HepG2 (cell line): ENCODE results near the gene GALR2. TPM values are rescaled to one million over a fixed set of nuclear protein-coding genes. Genes with fewer than 3 reads are reported as not detected.

ENCODE experiments used
- ATAC-seq: fragments of 200-7000 bp; cut with Tn5 transposase; 3 replicates; pipeline ENCODE4 v1.9.1; 2020; ENCODE audit warnings: mild to moderate bottlenecking, moderate library complexity
- BruUV-seq: library from RNA; stranded (reverse); fragments of 400-500 nt; replicated peaks from 2 replicates; lab custom pipeline; 2021; lab: Mats Ljungman, UMichigan
- CTCF ChIA-PET: fragments of 300-600 bp; formaldehyde crosslinking; extraction: SDS; loops from one replicate; lab custom pipeline; 2021; ENCODE audit warnings: low total read pairs, inconsistent platforms, low intra/inter-chr PET ratio; lab: Yijun Ruan, JAX
- POLR2A ChIA-PET: fragments of 350-600 bp; sonication (Branson Sonifier 250); formaldehyde crosslinking; loops from one replicate; lab custom pipeline; 2020; ENCODE audit warnings: antibody characterized with exemption, inconsistent platforms; lab: Yijun Ruan, JAX
- DNase-seq: peaks from one replicate; pipeline ENCODE4 v3.0.0-alpha.2; 2015; ENCODE audit warnings: low spot score
- FAIRE-seq: peaks from 3 replicates; lab custom pipeline; 2011; peaks lifted over from hg19 to GRCh38; lab: Jason Lieb, UNC
- H2AFZ ChIP-seq: one replicate; pipeline ENCODE4 v1.6.1; 2011; ENCODE audit warnings: low read length, inconsistent platforms
- H3K27ac ChIP-seq: fragments of 300-600 bp; 3 replicates; pipeline ENCODE4 v1.8.0; 2011; ENCODE audit warnings: mixed run types, mild to moderate bottlenecking, mixed read lengths, low read length, inconsistent platforms; ENCODE audit not compliant: insufficient read depth; ENCODE audit errors: extremely low read length
- H3K27me3 ChIP-seq, 2 experiments: fragments of 200-600 bp in 1 of 2; 2 replicates in 1 of 2; 3 replicates in 1 of 2; pipeline versions ENCODE4 v1.6.0 to v1.8.0; 2011; ENCODE audit warnings: low read length in 2 of 2, mild to moderate bottlenecking in 2 of 2, moderate library complexity in 2 of 2, inconsistent platforms in 1 of 2; ENCODE audit not compliant: insufficient read depth in 2 of 2, control insufficient read depth in 1 of 2
- H3K36me3 ChIP-seq, 2 experiments: fragments of 200-600 bp in 1 of 2; replicated peaks in 1 of 2; 2 replicates in 1 of 2; 3 replicates in 1 of 2; pipeline versions ENCODE4 v1.5.1 to v1.8.0; 2011; ENCODE audit warnings: low read length in 2 of 2, inconsistent platforms in 1 of 2; ENCODE audit not compliant: insufficient read depth in 2 of 2, control insufficient read depth in 1 of 2
- H3K4me1 ChIP-seq: 2 replicates; pipeline ENCODE4 v1.5.1; 2012; ENCODE audit warnings: low read length, inconsistent platforms; ENCODE audit not compliant: insufficient read depth
- H3K4me2 ChIP-seq: 2 replicates; pipeline ENCODE4 v1.6.0; 2011; ENCODE audit warnings: low read depth, low read length, inconsistent platforms
- H3K4me3 ChIP-seq, 3 experiments: fragments of 200-600 bp in 1 of 3; sonication (generic), shearing (Covaris generic) in 1 of 3; replicated peaks in 1 of 3; 2 replicates each; pipeline ENCODE4 v1.5.1; 2011 to 2016; ENCODE audit warnings: low read length in 3 of 3, inconsistent platforms in 2 of 3, low read depth in 2 of 3, mild to moderate bottlenecking in 2 of 3, control low read depth in 1 of 3, mixed read lengths in 1 of 3; ENCODE audit not compliant: insufficient read depth in 1 of 3
- H3K79me2 ChIP-seq: one replicate; pipeline ENCODE4 v1.6.1; 2011; ENCODE audit warnings: low read length, inconsistent platforms; ENCODE audit not compliant: insufficient read depth
- H3K9ac ChIP-seq: 2 replicates; pipeline ENCODE4 v1.6.0; 2011; ENCODE audit warnings: mild to moderate bottlenecking, low read depth, low read length, inconsistent platforms; ENCODE audit not compliant: insufficient read depth
- H3K9me3 ChIP-seq: 2 replicates; pipeline ENCODE4 v1.5.1; 2012; ENCODE audit warnings: mild to moderate bottlenecking, low read length
- H4K20me1 ChIP-seq: 2 replicates; pipeline ENCODE4 v1.6.0; 2011; ENCODE audit warnings: inconsistent platforms, mild to moderate bottlenecking, low read length, moderate library complexity; ENCODE audit not compliant: insufficient read depth
- CCAR2 ChIP-seq: fragments of 200-400 bp; formaldehyde crosslinking; optimal IDR thresholded peaks from 2 replicates; pipeline ENCODE3; 2018; ENCODE audit warnings: low read depth, mild to moderate bottlenecking, low read length, moderate library complexity
- CTCF ChIP-seq: sonication (generic); formaldehyde crosslinking; IDR thresholded peaks from 2 replicates; pipeline ENCODE4 v1.5.0; 2020; ENCODE audit warnings: mild to moderate bottlenecking, missing genetic modification reagents, moderate library complexity
- PLRG1 ChIP-seq: fragments of 450-650 bp; conservative IDR thresholded peaks from 2 replicates; pipeline ENCODE4 v1.6.1; 2016
- STAG1 ChIP-seq: sonication (generic); formaldehyde crosslinking; IDR thresholded peaks from 2 replicates; pipeline ENCODE4 v1.4.0; 2020; ENCODE audit warnings: missing genetic modification reagents
- ZNF441 ChIP-seq: sonication (generic); formaldehyde crosslinking; IDR thresholded peaks from 2 replicates; pipeline ENCODE4 v1.7.0; 2021; ENCODE audit warnings: missing genetic modification reagents, borderline replicate concordance
- WGBS: methylation state at CpG from one replicate; pipeline ENCODE4 v1.1.6; 2017; ENCODE audit warnings: low lambda C conversion rate; 5-methylcytosine and 5-hydroxymethylcytosine counted together
- in situ Hi-C: cut with HindIII; loops from 2 replicates; pipeline ENCODE4 v1.10.0; 2017; ENCODE audit warnings: low pct_unique_long_range_greater_than_20kb; ENCODE audit not compliant: extremely low pct_ligation_motif_present
- intact Hi-C: fragments of 100-400 bp; cut with micrococcal nuclease; formaldehyde crosslinking; loops from one replicate; pipeline ENCODE4 v1.10.0; 2022; ENCODE audit not compliant: unreplicated experiment
- polyA plus RNA-seq, 8 experiments: library from polyadenylated mRNA; depleted of rRNA in 3 of 8; stranded (reverse) in 7 of 8; unstranded in 1 of 8; fragments of >200 nt; fragmentation: Illumina TruSeq in 4 of 8; extraction: Trizol in 4 of 8; gene quantifications; 2 replicates each; pipeline versions ENCODE4 v1.2.1 to v1.2.3, GENCODE V29; 2011 to 2016; ENCODE audit warnings: low read depth in 4 of 8, missing spikeins in 1 of 8, mixed read lengths in 1 of 8; ENCODE audit not compliant: insufficient read depth in 1 of 8
- total RNA-seq, 5 experiments: library from RNA; depleted of rRNA; stranded (reverse); fragments of >200 nt; fragmentation: Illumina TruSeq; extraction: Trizol; gene quantifications; 2 replicates each; pipeline ENCODE4 v1.2.3, GENCODE V29; 2016; ENCODE audit warnings: low read depth in 1 of 5

The GALR2 gene
- total and polyA plus RNA-seq, 2 of the 13 experiments (the other 11 are each of a cell fraction or from before 2014, with no cell fraction given), result 0.48 to 0.58 TPM

GRCh38 chr17:76054112-76054476, 20.5 kb upstream of the GALR2 start:
- ATAC-seq (no peak), FAIRE-seq (no peak), DNase-seq (no peak)
- Histone ChIP-seq H2AFZ (no peak overlapping the region), H3K9me3 (no peaks in the 10 kb centered on the region), H3K9ac (no peak overlapping the region), H3K36me3 (peaks cover 39 to 87% of the 10 kb centered on the region in 2 experiments), H3K79me2 (no peaks in the 10 kb centered on the region), H3K4me2 (no peak overlapping the region), H3K27ac (no peak overlapping the region), H3K4me3 (no peak overlapping the region), H3K27me3 (no peaks in the 10 kb centered on the region), H4K20me1 (no peaks in the 10 kb centered on the region; the same call in 1 of the 2 replicates), H3K4me1 (no peaks in the 10 kb centered on the region)
- BruUV-seq, result no TSS peak
- intact Hi-C loops, result no loop called here
- ChIA-PET POLR2A (no interaction called here), CTCF (no interaction called here)
- in situ Hi-C loops, result no loop called here
- 100% methylated on average over 4 of the region's 4 CpGs for WGBS
- TF ChIP-seq CCAR2 (no peak), PLRG1 (no peak)

- Histone ChIP-seq H3K4me3 (no peak overlapping the region), H2AFZ (no peak overlapping the region), H4K20me1 (no peaks in the 10 kb centered on the region; the same call in 1 of the 2 replicates), H3K27ac (no peak overlapping the region), H3K9ac (no peak overlapping the region), H3K4me1 (no peaks in the 10 kb centered on the region), H3K27me3 (no peaks in the 10 kb centered on the region), H3K4me2 (no peak overlapping the region), H3K9me3 (no peaks in the 10 kb centered on the region), H3K79me2 (no peaks in the 10 kb centered on the region), H3K36me3 (peaks cover 39 to 86% of the 10 kb centered on the region in 2 experiments)
- in situ Hi-C loops, result no loop called here
- ChIA-PET POLR2A (no interaction called here), CTCF (interaction anchor here (1.8 kb wide), 1 partner anchor 42 kb away, joined by 7 read pairs; no protein-coding TSS in a partner anchor)
- no peak for DNase-seq
- intact Hi-C loops, result loop anchor here (2.0 kb wide), 1 partner anchor 42 kb away; no protein-coding TSS in a partner anchor
- peak; percentile 33; the same call in 1 of the 2 replicates for TF ChIP-seq STAG1 (CRISPR knock-in tag)
- TF ChIP-seq CTCF, result peak; percentile 27
- no peak for TF ChIP-seq ZNF441 (CRISPR knock-in tag)
- ATAC-seq, result peak; percentile 56; the same call in 2 of the 3 replicates
- WGBS, result 100% methylated on average over 3 of the region's 3 CpGs
- no peak for FAIRE-seq
- no TSS peak for BruUV-seq
These were observed 17.7 kb upstream of the GALR2 start for GRCh38 chr17:76056882-76057281.
